OCI-LY7 (cell line): ENCODE measurements around the gene ETV7. TPM values are rescaled to one million over a fixed set of nuclear protein-coding genes. Genes with fewer than 3 reads are reported as not detected.

ENCODE experiments used
- BruUV-seq: library from RNA; stranded (reverse); fragments of 400-500 nt; replicated peaks from 2 replicates; lab custom pipeline; 2021; lab: Mats Ljungman, UMichigan
- CTCF ChIA-PET: fragments of 300-600 bp; sonication (Branson Sonifier 250); formaldehyde crosslinking; loops from one replicate; lab custom pipeline; 2022; ENCODE audit warnings: antibody characterized with exemption; ENCODE audit not compliant: unreplicated experiment; lab: Charles Lee
- POLR2A ChIA-PET: fragments of 300-600 bp; sonication (Branson Sonifier 250); formaldehyde crosslinking; loops from one replicate; lab custom pipeline; 2022; ENCODE audit warnings: antibody characterized with exemption; lab: Charles Lee
- DNase-seq: peaks from one replicate; pipeline ENCODE4 v3.0.0-alpha.2; 2015; ENCODE audit warnings: low spot score
- H2AFZ ChIP-seq: fragments of 200-600 bp; sonication (generic), shearing (Covaris generic); 2 replicates; pipeline ENCODE4 v1.6.1; 2014; ENCODE audit warnings: mild to moderate bottlenecking, antibody characterized with exemption, low read length, moderate library complexity
- H3K27ac ChIP-seq: fragments of 200-600 bp; sonication (generic); 2 replicates; pipeline ENCODE4 v1.5.1; 2014; ENCODE audit warnings: mixed run types, low read depth, mild to moderate bottlenecking, moderate library complexity, low read length, inconsistent platforms; ENCODE audit not compliant: poor library complexity, severe bottlenecking
- H3K36me3 ChIP-seq: fragments of 200-600 bp; sonication (generic); 2 replicates; pipeline ENCODE4 v1.6.1; 2014; ENCODE audit warnings: mild to moderate bottlenecking, antibody characterized with exemption, low read length, moderate library complexity, mixed read lengths; ENCODE audit not compliant: insufficient read depth
- H3K4me1 ChIP-seq: fragments of 200-600 bp; sonication (generic); 2 replicates; pipeline ENCODE4 v1.5.1; 2014; ENCODE audit warnings: mild to moderate bottlenecking, low read length; ENCODE audit not compliant: insufficient read depth, poor library complexity, severe bottlenecking
- H3K4me2 ChIP-seq: fragments of 200-600 bp; sonication (generic); 2 replicates; pipeline ENCODE4 v1.6.1; 2014; ENCODE audit warnings: mild to moderate bottlenecking, low read length
- H3K4me3 ChIP-seq: fragments of 200-600 bp; sonication (generic); 2 replicates; pipeline ENCODE4 v1.5.1; 2014; ENCODE audit warnings: mild to moderate bottlenecking, low read depth, low read length; ENCODE audit not compliant: poor library complexity, severe bottlenecking
- H3K79me2 ChIP-seq: fragments of 200-600 bp; sonication (generic); 2 replicates; pipeline ENCODE4 v1.6.1; 2016; ENCODE audit warnings: low read depth, mild to moderate bottlenecking, low read length, moderate library complexity, mixed read lengths; ENCODE audit not compliant: insufficient read depth
- H3K9me2 ChIP-seq: fragments of 200-600 bp; sonication (generic); 2 replicates; pipeline ENCODE4 v1.6.1; 2016; ENCODE audit warnings: mild to moderate bottlenecking, low read length, mixed read lengths; ENCODE audit not compliant: insufficient read depth
- H3K9me3 ChIP-seq: fragments of 200-600 bp; sonication (generic); 2 replicates; pipeline ENCODE4 v1.6.1; 2014; ENCODE audit warnings: mild to moderate bottlenecking, mixed run types, low read length, mixed read lengths
- H4K20me1 ChIP-seq: fragments of 200-600 bp; sonication (generic); 2 replicates; pipeline ENCODE4 v1.6.1; 2014; ENCODE audit warnings: mild to moderate bottlenecking, antibody characterized with exemption, low read length, moderate library complexity, mixed read lengths; ENCODE audit not compliant: insufficient read depth
- CTCF ChIP-seq: fragments of 200-600 bp; sonication (generic); conservative IDR thresholded peaks from 2 replicates; pipeline ENCODE4 v1.5.1; 2014; ENCODE audit warnings: mild to moderate bottlenecking, antibody characterized with exemption, low read length, moderate library complexity, mixed read lengths
- EZH2phosphoT487 ChIP-seq: fragments of 200-600 bp; sonication (generic); IDR thresholded peaks from 2 replicates; pipeline ENCODE4 v1.6.1; 2018; ENCODE audit warnings: low read depth, borderline replicate concordance, mild to moderate bottlenecking, mixed run types, antibody characterized with exemption, low read length, moderate library complexity, mixed read lengths
- intact Hi-C: fragments of 100-400 bp; cut with micrococcal nuclease; formaldehyde crosslinking; loops from one replicate; pipeline ENCODE4 v1.10.0; 2022; ENCODE audit not compliant: unreplicated experiment
- total RNA-seq, 2 experiments: library from RNA; depleted of rRNA in 1 of 2; stranded (reverse); fragments of >200 nt in 1 of 2; shearing (Covaris generic) in 1 of 2; gene quantifications; 2 replicates each; pipeline ENCODE4 v1.2.3, GENCODE V29; 2014 to 2022

ETV7 gene
- total RNA-seq, 2 experiments from 2014 or later: not detected

- no TSS peak for BruUV-seq
- intact Hi-C loops: no loop called here
- CTCF ChIA-PET: no interaction called here
Observed at GRCh38 chr6:36330366-36330765, 57.1 kb downstream of the ETV7 start.

GRCh38 chr6:36329798-36330291 is 57.6 kb downstream of the ETV7 start:
- H3K9me2 ChIP-seq: no peaks in the 10 kb centered on the region
- TF ChIP-seq EZH2phosphoT487 (no peak), CTCF (no peak)
- intact Hi-C loops: no loop called here
- BruUV-seq: no TSS peak
- H3K79me2 ChIP-seq: no peaks in the 10 kb centered on the region
- no peaks in the 10 kb centered on the region for H3K4me1 ChIP-seq
- DNase-seq: no peak
- no peak overlapping the region for H3K4me2 ChIP-seq
- H3K27ac ChIP-seq: no peak overlapping the region
- no peak overlapping the region for H2AFZ ChIP-seq
- POLR2A ChIA-PET: no interaction called here
- CTCF ChIA-PET: no interaction called here
- H3K36me3 ChIP-seq: no peaks in the 10 kb centered on the region
- H3K9me3 ChIP-seq: no peaks in the 10 kb centered on the region
- no peaks in the 10 kb centered on the region for H4K20me1 ChIP-seq
- H3K4me3 ChIP-seq: no peak overlapping the region

More at GRCh38 chr6:36330366-36330765, 57.1 kb downstream of the ETV7 start:
- POLR2A ChIA-PET: no interaction called here
- H3K79me2 ChIP-seq: no peaks in the 10 kb centered on the region
- no peaks in the 10 kb centered on the region for H3K4me1 ChIP-seq
- H3K9me2 ChIP-seq: no peaks in the 10 kb centered on the region
- no peaks in the 10 kb centered on the region for H4K20me1 ChIP-seq
- H3K4me3 ChIP-seq: no peak overlapping the region
- H3K9me3 ChIP-seq: no peaks in the 10 kb centered on the region
- H2AFZ ChIP-seq: no peak overlapping the region
- TF ChIP-seq CTCF (no peak), EZH2phosphoT487 (no peak)
- H3K36me3 ChIP-seq: no peaks in the 10 kb centered on the region
- DNase-seq: no peak
- H3K4me2 ChIP-seq: no peak overlapping the region
- H3K27ac ChIP-seq: no peak overlapping the region

GRCh38 chr6:36328600-36328999 is 58.9 kb downstream of the ETV7 start:
- H3K9me3 ChIP-seq: no peaks in the 10 kb centered on the region
- CTCF ChIA-PET: no interaction called here

More at GRCh38 chr6:36328600-36328999, 58.9 kb downstream of the ETV7 start:
- DNase-seq: no peak
- no peak for TF ChIP-seq CTCF
- TF ChIP-seq EZH2phosphoT487: no peak
- no peaks in the 10 kb centered on the region for H4K20me1 ChIP-seq
- no peaks in the 10 kb centered on the region for H3K4me1 ChIP-seq
- H3K9me2 ChIP-seq: no peaks in the 10 kb centered on the region
- intact Hi-C loops: no loop called here
- POLR2A ChIA-PET: no interaction called here
- no peak overlapping the region for H3K27ac ChIP-seq
- H3K79me2 ChIP-seq: no peaks in the 10 kb centered on the region
- H2AFZ ChIP-seq: no peak overlapping the region
- H3K4me3 ChIP-seq: no peak overlapping the region
- no TSS peak for BruUV-seq
- no peak overlapping the region for H3K4me2 ChIP-seq
- no peaks in the 10 kb centered on the region for H3K36me3 ChIP-seq
